WTC11 (cell line): Measurements from ENCODE around the gene FGF6. TPM values are rescaled to one million over a fixed set of nuclear protein-coding genes. Genes with fewer than 3 reads are reported as not detected.

Experiments used
- ATAC-seq: fragments of 200-7000 bp; cut with Tn5 transposase; 2 replicates; pipeline ENCODE4 v1.10.0; 2021; ENCODE audit warnings: mild to moderate bottlenecking, moderate library complexity
- CTCF ChIA-PET: fragments of 300-600 bp; sonication (Branson Sonifier 250); formaldehyde crosslinking; loops from one replicate; lab custom pipeline; 2021; ENCODE audit warnings: antibody characterized with exemption; lab: Charles Lee
- POLR2A ChIA-PET: fragments of 350-600 bp; sonication (Branson Sonifier 250); formaldehyde crosslinking; loops from one replicate; lab custom pipeline; 2021; ENCODE audit warnings: antibody characterized with exemption; lab: Charles Lee
- DNase-seq: peaks from one replicate; pipeline ENCODE4 v3.0.0; 2021; ENCODE audit warnings: low spot score
- H3K27ac Mint-ChIP-seq: 2 replicates; pipeline ENCODE4 v1.8.0; 2021; ENCODE audit warnings: mixed read lengths
- H3K27me3 Mint-ChIP-seq: 2 replicates; pipeline ENCODE4 v1.8.0; 2021; ENCODE audit warnings: low read depth, mild to moderate bottlenecking, moderate library complexity, mixed read lengths
- H3K36me3 Mint-ChIP-seq: 2 replicates; pipeline ENCODE4 v1.8.0; 2021; ENCODE audit warnings: mixed read lengths
- H3K4me1 Mint-ChIP-seq: 2 replicates; pipeline ENCODE4 v1.8.0; 2022; ENCODE audit warnings: mixed read lengths
- H3K4me3 Mint-ChIP-seq: 2 replicates; pipeline ENCODE4 v1.8.0; 2021; ENCODE audit warnings: mild to moderate bottlenecking, moderate library complexity, mixed read lengths
- H3K9me3 Mint-ChIP-seq: 2 replicates; pipeline ENCODE4 v1.8.0; 2021; ENCODE audit warnings: mixed read lengths
- ATF2 ChIP-seq: sonication (generic); formaldehyde crosslinking; IDR thresholded peaks from 2 replicates; pipeline ENCODE4 v1.8.1; 2022; ENCODE audit warnings: low read depth, missing genetic modification reagents, borderline replicate concordance
- CDX4 ChIP-seq: fragments of 250-450 bp; sonication (Bioruptor Pico); IDR thresholded peaks from 2 replicates; pipeline ENCODE4 v1.9.0; 2021; ENCODE audit warnings: moderate library complexity, mild to moderate bottlenecking, inconsistent platforms, borderline replicate concordance
- CTCF ChIP-seq: fragments of 200-600 bp; IDR thresholded peaks from 2 replicates; pipeline ENCODE4 v1.8.0; 2022; ENCODE audit warnings: antibody characterized with exemption
- E2F1 ChIP-seq: sonication (generic); formaldehyde crosslinking; IDR thresholded peaks from 2 replicates; pipeline ENCODE4 v1.8.0; 2022; ENCODE audit warnings: mild to moderate bottlenecking, missing genetic modification reagents
- E2F4 ChIP-seq: sonication (generic); formaldehyde crosslinking; IDR thresholded peaks from 2 replicates; pipeline ENCODE4 v1.8.1; 2022; ENCODE audit warnings: low read depth, mild to moderate bottlenecking, moderate library complexity, missing genetic modification reagents, borderline replicate concordance
- EMX1 ChIP-seq: fragments of 250-450 bp; sonication (Bioruptor Pico); IDR thresholded peaks from 2 replicates; pipeline ENCODE4 v1.8.0; 2021; ENCODE audit warnings: mild to moderate bottlenecking
- GTF2I ChIP-seq: fragments of 250-450 bp; sonication (Bioruptor Pico); conservative IDR thresholded peaks from 2 replicates; pipeline ENCODE4 v1.4.0; 2021; ENCODE audit warnings: mild to moderate bottlenecking
- NFATC4 ChIP-seq: fragments of 250-450 bp; sonication (Bioruptor Pico); IDR thresholded peaks from 2 replicates; pipeline ENCODE4 v1.9.0; 2021; ENCODE audit warnings: mild to moderate bottlenecking
- NR1H2 ChIP-seq: sonication (generic); formaldehyde crosslinking; IDR thresholded peaks from 2 replicates; pipeline ENCODE4 v1.9.0; 2021; ENCODE audit warnings: mild to moderate bottlenecking, moderate library complexity, missing genetic modification reagents
- OVOL2 ChIP-seq: fragments of 250-450 bp; sonication (Bioruptor Pico); IDR thresholded peaks from 2 replicates; pipeline ENCODE4 v1.9.0; 2021; ENCODE audit warnings: mild to moderate bottlenecking, borderline replicate concordance
- PRRX2 ChIP-seq: fragments of 250-450 bp; sonication (Bioruptor Pico); IDR thresholded peaks from 2 replicates; pipeline ENCODE4 v1.8.0; 2021; ENCODE audit warnings: mild to moderate bottlenecking
- RELA ChIP-seq: sonication (generic); formaldehyde crosslinking; IDR thresholded peaks from 2 replicates; pipeline ENCODE4 v1.8.1; 2022; ENCODE audit warnings: missing genetic modification reagents, mild to moderate bottlenecking, borderline replicate concordance
- TCF7 ChIP-seq: sonication (generic); formaldehyde crosslinking; IDR thresholded peaks from 2 replicates; pipeline ENCODE4 v1.8.0; 2022; ENCODE audit warnings: mild to moderate bottlenecking, low read depth, missing genetic modification reagents, moderate library complexity
- ZBTB43 ChIP-seq: sonication (generic); formaldehyde crosslinking; IDR thresholded peaks from 2 replicates; pipeline ENCODE4 v1.8.1; 2023; ENCODE audit warnings: mild to moderate bottlenecking, missing genetic modification reagents
- ZNF317 ChIP-seq: sonication (generic); formaldehyde crosslinking; IDR thresholded peaks from 2 replicates; pipeline ENCODE4 v1.8.1; 2023; ENCODE audit warnings: low read depth, mild to moderate bottlenecking, moderate library complexity, missing genetic modification reagents, borderline replicate concordance
- ZNF396 ChIP-seq: fragments of 250-450 bp; sonication (Bioruptor Pico); IDR thresholded peaks from 2 replicates; pipeline ENCODE4 v1.8.0; 2021; ENCODE audit warnings: mild to moderate bottlenecking, moderate library complexity, borderline replicate concordance
- ZNF423 ChIP-seq: fragments of 250-450 bp; sonication (Bioruptor Pico); IDR thresholded peaks from 2 replicates; pipeline ENCODE4 v2.1.2; 2022; ENCODE audit warnings: mild to moderate bottlenecking, moderate library complexity
- ZNF512 ChIP-seq: sonication (generic); formaldehyde crosslinking; IDR thresholded peaks from 2 replicates; pipeline ENCODE4 v1.8.1; 2022; ENCODE audit warnings: missing genetic modification reagents, borderline replicate concordance
- ZNF532 ChIP-seq: fragments of 250-450 bp; sonication (Bioruptor Pico); IDR thresholded peaks from 2 replicates; pipeline ENCODE4 v1.9.0; 2021; ENCODE audit warnings: mild to moderate bottlenecking, borderline replicate concordance
- total RNA-seq: library from RNA; stranded (reverse); gene quantifications from 3 replicates; pipeline ENCODE4 v1.2.3, GENCODE V29; 2021

FGF6 gene
- total RNA-seq, 1 experiment from 2014 or later = not detected

GRCh38 chr12:4420138-4420670 lies 25.4 kb downstream of the FGF6 start (continued):
- TF ChIP-seq ZNF317 (CRISPR knock-in tag) (no peak), E2F4 (no peak), ATF2 (CRISPR knock-in tag) (no peak), NR1H2 (no peak), ZNF512 (no peak)

GRCh38 chr12:4418913-4419312 lies 26.7 kb downstream of the FGF6 start:
- TF ChIP-seq ZBTB43 (no peak), ZNF396 (CRISPR knock-in tag) (no peak), RELA (no peak), CDX4 (CRISPR knock-in tag) (no peak), E2F1 (no peak), OVOL2 (CRISPR knock-in tag) (no peak), TCF7 (CRISPR knock-in tag) (no peak), ZNF423 (CRISPR knock-in tag) (no peak), PRRX2 (CRISPR knock-in tag) (no peak), ZNF532 (CRISPR knock-in tag) (no peak), NFATC4 (CRISPR knock-in tag) (no peak), GTF2I (CRISPR knock-in tag) (no peak), EMX1 (CRISPR knock-in tag) (no peak), CTCF (no peak)
- TF ChIP-seq, all 79 proteins: peak for 0
- H3K4me1 Mint-ChIP-seq = peaks cover 3% of the 10 kb centered on the region; the same call in 1 of the 2 replicates
- POLR2A ChIA-PET = no interaction called here
- H3K4me3 Mint-ChIP-seq = no peak overlapping the region
- DNase-seq (no peak), ATAC-seq (no peak)
- H3K27ac Mint-ChIP-seq = no peak overlapping the region
- no peaks in the 10 kb centered on the region for H3K36me3 Mint-ChIP-seq
- no peaks in the 10 kb centered on the region; the same call in 1 of the 2 replicates for H3K9me3 Mint-ChIP-seq
- CTCF ChIA-PET = no interaction called here
- H3K27me3 Mint-ChIP-seq = no peaks in the 10 kb centered on the region
